IPS-11a (cell line): ENCODE results near the gene BCAP31.

Source experiments
- H3K4me3 ChIP-seq: one replicate; pipeline ENCODE4 v1.5.1; 2013; ENCODE audit warnings: low read depth, low read length, control low read depth

BCAP31 gene

GRCh38 chrX:153724252-153725038 is at the start of gene BCAP31, which contains the start of gene ABCD1:
Gene BCAP31, minus strand, starts transcription at chrX:153724387. Its CDS starts 1,143 bp downstream, at chrX:153723244.
Gene ABCD1, plus strand, starts transcription at chrX:153724856. Its CDS starts 411 bp downstream, at chrX:153725267.
- peak within 1 kb of the TSS; percentile 65 for H3K4me3 ChIP-seq

- H3K4me3 ChIP-seq: no peak overlapping the region
Measured at GRCh38 chrX:153773218-153773611, 49.0 kb upstream of the BCAP31 start.

GRCh38 chrX:153772316-153773217 is 48.4 kb upstream of the BCAP31 start:
- H3K4me3 ChIP-seq: no peak overlapping the region

DNA sequence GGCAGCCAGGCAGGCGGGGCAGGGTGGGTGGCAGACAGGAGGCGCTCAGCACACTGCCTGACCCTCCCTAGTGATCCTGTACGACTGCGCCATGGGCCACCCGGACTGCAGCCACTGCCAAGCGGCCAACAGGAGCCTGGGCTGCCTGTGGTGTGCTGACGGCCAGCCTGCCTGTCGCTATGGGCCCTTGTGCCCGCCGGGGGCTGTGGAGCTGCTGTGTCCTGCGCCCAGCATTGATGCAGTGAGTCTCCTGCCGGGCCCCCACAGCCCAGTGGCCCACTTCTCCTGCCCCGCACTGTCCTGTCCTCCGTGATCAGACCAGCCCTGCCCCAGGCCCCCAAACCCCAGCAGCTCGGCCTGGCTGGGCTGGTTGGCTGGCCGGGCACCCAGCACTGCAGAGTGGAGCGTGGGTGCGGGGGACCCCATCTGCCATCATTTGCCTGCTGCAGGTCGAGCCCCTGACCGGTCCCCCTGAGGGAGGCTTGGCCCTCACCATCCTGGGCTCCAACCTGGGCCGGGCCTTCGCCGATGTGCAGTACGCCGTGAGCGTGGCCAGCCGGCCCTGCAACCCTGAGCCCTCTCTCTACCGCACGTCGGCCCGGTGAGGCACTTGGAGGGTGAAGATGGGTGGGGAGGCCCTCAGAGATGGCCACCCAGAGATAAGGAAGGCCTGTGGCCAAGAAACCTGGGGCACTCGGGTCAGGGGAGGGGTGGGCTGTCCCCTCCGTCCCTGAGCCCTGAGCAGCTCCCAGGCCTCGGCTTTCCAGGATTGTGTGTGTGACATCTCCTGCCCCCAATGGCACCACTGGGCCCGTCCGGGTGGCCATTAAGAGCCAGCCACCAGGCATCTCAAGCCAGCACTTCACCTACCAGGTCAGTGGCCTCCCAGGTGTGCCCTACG is 47.5 kb upstream of the BCAP31 start:
- H3K4me3 ChIP-seq: no peak overlapping the region

- no peak overlapping the region for H3K4me3 ChIP-seq
Measured at GRCh38 chrX:153770601-153771414, 46.6 kb upstream of the BCAP31 start.

GRCh38 chrX:153769865-153770600 is 45.8 kb upstream of the BCAP31 start:
- no peak overlapping the region for H3K4me3 ChIP-seq

DNA sequence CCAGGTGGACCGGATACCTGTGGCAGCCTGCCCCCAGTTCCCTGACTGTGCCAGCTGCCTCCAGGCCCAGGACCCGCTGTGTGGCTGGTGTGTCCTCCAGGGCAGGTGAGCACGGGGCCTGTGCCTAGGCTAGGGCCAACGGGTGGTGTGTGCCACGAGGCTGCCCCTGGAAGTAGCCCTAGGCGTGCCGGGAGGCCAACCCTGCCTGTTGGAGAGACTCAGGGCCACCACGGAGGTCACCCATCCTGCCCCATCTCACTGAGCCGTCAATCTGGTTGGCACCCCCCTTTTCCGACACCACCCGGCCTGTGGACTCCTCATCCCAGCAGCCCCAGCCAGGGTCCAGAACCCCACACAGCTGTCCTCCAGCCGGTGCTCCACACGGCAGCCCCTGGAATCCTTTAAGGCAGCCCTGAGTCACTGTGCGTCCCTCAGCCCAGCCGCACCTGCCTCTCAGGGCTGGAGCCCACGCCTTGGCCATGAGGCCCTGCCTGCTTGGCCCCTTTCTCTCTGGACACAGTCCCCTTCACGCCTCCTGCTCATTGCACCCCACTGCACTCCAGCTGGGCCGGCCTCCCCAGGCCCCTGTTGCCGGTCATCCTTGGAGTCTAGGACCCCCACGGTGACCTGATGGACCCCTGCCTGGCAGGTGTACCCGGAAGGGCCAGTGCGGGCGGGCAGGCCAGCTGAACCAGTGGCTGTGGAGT is 45.1 kb upstream of the BCAP31 start:
- no peak overlapping the region for H3K4me3 ChIP-seq

DNA sequence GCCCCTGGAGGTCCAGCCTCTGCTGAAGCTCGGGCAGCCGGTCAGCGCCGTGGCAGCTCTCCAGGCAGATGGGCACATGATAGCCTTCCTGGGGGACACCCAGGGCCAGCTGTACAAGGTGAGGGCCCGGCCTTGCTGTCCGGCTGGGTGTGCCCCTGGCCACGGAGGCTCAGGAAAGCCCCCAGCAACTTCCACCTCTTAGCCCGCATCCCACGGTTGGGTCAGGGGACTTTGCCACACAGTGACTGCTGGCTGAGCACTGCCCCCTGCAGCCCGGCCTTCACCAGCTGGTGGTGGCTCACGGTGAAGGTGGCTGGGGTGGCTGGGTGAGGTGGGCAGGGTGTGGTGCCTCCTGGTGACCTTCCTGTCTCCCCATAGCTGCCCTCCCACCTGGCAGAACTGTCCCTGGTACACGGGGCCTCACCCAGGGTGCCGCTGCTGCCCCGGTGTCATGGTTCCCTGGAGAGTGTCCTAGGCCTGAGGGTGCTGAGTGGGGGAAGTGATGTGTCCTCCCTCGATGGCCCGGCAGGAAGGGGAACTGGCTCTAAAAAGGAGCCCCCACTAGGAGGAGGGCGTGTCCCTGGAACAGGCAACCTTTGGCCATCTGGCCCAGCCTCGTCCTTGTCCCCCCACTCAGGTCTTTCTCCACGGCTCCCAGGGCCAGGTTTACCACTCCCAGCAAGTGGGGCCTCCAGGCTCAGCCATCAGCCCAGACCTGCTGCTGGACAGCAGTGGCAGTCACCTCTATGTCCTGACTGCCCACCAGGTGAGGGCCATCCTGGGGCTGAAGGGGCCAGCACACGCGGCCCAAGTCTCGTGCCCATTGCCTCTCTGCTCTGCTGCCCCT is 44.3 kb upstream of the BCAP31 start:
- H3K4me3 ChIP-seq: no peak overlapping the region

- no peak overlapping the region for H3K4me3 ChIP-seq
Measured at GRCh38 chrX:153767674-153768055, 43.5 kb upstream of the BCAP31 start.

DNA sequence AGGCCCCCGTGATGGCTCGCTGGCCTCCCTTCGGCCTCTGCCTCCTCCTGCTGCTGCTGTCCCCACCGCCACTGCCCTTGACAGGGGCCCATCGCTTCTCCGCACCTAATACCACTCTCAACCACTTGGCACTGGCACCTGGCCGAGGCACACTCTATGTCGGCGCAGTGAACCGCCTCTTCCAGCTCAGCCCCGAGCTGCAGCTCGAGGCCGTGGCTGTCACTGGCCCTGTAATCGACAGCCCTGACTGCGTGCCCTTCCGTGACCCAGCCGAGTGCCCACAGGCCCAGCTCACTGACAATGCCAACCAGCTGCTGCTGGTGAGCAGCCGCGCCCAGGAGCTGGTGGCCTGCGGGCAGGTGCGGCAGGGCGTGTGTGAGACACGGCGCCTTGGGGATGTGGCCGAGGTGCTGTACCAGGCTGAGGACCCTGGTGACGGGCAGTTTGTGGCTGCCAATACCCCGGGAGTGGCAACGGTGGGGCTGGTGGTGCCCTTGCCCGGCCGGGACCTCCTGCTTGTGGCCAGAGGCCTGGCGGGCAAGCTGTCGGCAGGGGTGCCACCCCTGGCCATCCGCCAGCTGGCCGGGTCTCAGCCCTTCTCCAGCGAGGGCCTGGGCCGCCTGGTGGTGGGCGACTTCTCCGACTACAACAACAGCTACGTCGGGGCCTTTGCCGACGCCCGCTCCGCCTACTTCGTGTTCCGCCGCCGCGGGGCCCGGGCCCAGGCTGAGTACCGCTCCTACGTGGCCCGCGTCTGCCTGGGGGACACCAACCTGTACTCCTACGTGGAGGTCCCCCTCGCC is 42.9 kb upstream of the BCAP31 start:
- no peak overlapping the region for H3K4me3 ChIP-seq

DNA sequence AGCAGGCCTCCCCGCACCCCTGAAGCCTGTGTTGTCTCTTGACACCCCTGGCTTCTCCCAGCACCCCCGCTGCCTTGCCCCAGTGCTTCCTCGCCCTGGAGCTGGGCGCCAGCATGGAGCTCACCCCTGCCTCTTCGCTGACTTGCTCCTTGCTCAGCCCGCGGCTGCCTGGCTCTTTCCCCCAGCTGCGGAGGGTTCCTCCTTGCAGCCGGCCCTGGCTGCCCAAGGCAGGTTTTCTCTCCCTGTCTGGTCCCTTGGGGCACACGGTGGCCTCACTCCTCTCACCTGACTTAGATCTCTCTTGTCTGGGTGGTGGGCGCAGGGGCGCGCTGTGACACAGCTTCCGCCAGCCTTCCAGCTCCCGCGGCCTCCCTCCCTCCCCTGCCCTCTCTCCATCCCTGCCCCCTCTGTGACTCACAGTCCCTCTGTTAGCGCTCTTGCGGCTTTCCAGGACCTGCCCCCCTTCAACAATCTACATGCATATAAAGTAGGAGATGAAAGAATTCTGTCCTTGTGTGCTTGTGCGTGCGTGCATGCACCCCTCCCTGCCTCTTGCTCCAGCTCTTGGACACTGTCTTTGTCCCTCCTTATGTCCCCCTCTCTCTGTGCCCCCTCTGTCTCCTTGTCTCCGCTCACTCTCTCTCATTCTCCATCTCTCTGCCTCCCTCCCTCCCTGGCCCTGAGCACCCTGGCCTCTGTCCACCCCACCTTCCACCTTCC is 42.1 kb upstream of the BCAP31 start:
- H3K4me3 ChIP-seq: no peak overlapping the region

- no peak overlapping the region for H3K4me3 ChIP-seq
Measured at GRCh38 chrX:153765138-153766079, 41.2 kb upstream of the BCAP31 start.

GRCh38 chrX:153764786-153765137 is 40.6 kb upstream of the BCAP31 start:
- no peak overlapping the region for H3K4me3 ChIP-seq

- H3K4me3 ChIP-seq: no peak within 1 kb of the TSS
Measured at GRCh38 chrX:153763989-153764755, 40.0 kb upstream of the BCAP31 start, which contains the start of gene PLXNB3. Gene PLXNB3, plus strand, starts transcription at chrX:153764249. Its CDS starts 1,287 bp downstream, at chrX:153765536.
